Stimulated activated CD4-positive, alpha-beta T cell treated with anti-CD3 and anti-CD28 coated beads, Interleukin-12 subunit alpha, Interleukin-12 subunit beta, amount 100 ng/mL, for 24 hours (primary cell): ENCODE results near the gene GPX5.
A peak's percentile ranks its signal among the peaks of the same experiment; 100 is the strongest.
"Not testable (repeated sequence)": the region's sequence is repeated elsewhere in the genome, so short reads cannot be mapped to it uniquely, and the experiment has no call there.

Experiments used
- DNase-seq, 2 experiments: peaks; one replicate each; pipeline ENCODE4 v3.0.0-alpha.2; 2020; ENCODE audit warnings: low read depth in 2 of 2

The GPX5 gene

GRCh38 chr6:28512387-28512786 lies 13.3 kb upstream of the GPX5 start:
- DNase-seq, result not testable (repeated sequence)

GRCh38 chr6:28515676-28516075 lies 10.0 kb upstream of the GPX5 start, which contains the start of gene GPX6:
Gene GPX6, minus strand, starts transcription at chr6:28515793. Its CDS starts 50 bp downstream, at chr6:28515743.
- DNase-seq, result no peak

- DNase-seq, result no peak
These were observed 7.7 kb upstream of the GPX5 start for GRCh38 chr6:28517964-28518363.

- DNase-seq, result no peak
These were observed 3.0 kb upstream of the GPX5 start for GRCh38 chr6:28522594-28523240.

DNA sequence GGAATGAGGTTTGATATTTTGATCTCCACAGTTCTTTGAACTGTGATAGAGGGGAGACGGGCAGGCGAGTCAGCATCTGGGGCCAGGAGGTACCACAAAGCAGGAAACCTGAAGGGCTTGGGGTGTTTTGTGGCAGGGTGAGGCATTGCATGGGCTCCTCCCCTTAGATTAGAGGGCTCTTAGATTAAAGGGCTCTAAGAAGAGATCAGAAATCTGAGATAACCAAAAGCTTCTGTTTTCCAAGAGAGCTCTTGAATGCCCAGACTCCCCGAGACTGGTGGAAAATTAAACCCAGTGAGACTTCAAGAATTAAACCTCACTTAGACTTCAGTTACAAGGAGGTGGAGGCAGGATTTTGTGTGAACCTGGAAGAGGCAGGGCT lies 2.4 kb upstream of the GPX5 start:
- peak in 1 of 2 experiments; percentile 3 for DNase-seq

GRCh38 chr6:28530777-28531176 lies 5.1 kb downstream of the GPX5 start:
- DNase-seq, result no peak

DNA sequence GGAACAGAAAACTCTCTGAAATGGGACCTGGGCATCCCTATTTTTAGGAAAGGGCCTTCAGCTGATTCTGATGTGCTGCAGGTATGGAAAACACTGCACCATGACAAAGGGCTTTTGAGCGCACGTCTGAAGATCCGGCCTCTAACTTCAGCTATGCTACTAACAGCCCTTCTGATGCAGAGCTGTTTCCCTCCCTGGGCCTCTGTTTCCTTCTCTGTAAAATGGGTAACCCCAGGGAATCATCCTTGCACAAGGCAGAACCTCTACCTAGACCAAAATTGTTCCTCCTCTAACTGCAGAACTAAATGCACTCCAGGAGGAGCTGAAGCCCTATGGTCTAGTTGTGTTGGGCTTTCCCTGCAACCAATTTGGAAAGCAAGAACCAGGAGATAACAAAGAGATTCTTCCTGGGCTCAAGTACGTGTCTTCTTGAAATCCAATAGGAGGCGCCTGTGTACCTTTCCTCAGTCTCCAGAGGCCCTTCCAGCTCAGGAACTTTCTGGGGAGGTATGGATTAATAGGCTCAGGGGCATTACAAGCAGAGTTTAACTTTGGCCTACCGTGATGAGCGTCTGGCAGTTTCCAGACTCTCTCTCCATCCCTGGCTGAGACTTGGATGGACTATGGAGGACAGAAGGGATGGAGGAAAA lies 5.9 kb downstream of the GPX5 start:
- DNase-seq, result no peak

GRCh38 chr6:28534306-28534705 lies 8.6 kb downstream of the GPX5 start:
- no peak for DNase-seq

- no peak for DNase-seq
These were observed 9.2 kb downstream of the GPX5 start for GRCh38 chr6:28534875-28535274.

GRCh38 chr6:28537065-28537464 lies 11.4 kb downstream of the GPX5 start:
- no peak for DNase-seq

DNA sequence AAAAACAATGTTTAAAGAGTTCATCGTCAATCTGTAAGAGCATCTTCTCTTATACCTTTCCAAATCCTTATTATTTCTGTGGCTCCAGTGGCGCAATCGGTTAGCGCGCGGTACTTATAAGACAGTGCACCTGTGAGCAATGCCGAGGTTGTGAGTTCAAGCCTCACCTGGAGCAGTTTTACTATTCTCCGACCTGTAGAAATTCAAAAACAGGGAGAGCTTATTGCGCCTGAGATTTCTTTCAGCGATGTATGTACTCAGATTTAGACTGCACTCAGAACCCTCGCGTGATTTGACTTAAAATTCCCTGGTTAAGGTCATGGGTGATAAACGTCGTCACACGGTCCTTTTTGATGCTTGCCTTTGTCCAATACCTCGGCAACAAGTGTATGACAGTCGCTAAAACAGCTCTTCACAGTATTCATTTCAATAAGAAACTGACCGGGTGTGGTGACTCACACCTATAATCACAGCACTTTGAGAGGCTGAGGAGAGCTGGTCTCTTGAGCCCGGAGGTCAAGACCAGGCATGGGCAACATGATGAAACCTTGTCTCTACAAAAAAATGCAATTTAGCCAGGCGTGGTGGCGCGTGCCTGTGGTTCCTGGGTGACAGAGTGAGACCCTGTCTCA lies 11.9 kb downstream of the GPX5 start:
- peak in 1 of 2 experiments; percentile 24 for DNase-seq

GRCh38 chr6:28541996-28542395 lies 16.3 kb downstream of the GPX5 start:
- no peak for DNase-seq

- peak in 1 of 2 experiments; percentile 41 for DNase-seq
These were observed 17.0 kb downstream of the GPX5 start for GRCh38 chr6:28542440-28543296.

DNA sequence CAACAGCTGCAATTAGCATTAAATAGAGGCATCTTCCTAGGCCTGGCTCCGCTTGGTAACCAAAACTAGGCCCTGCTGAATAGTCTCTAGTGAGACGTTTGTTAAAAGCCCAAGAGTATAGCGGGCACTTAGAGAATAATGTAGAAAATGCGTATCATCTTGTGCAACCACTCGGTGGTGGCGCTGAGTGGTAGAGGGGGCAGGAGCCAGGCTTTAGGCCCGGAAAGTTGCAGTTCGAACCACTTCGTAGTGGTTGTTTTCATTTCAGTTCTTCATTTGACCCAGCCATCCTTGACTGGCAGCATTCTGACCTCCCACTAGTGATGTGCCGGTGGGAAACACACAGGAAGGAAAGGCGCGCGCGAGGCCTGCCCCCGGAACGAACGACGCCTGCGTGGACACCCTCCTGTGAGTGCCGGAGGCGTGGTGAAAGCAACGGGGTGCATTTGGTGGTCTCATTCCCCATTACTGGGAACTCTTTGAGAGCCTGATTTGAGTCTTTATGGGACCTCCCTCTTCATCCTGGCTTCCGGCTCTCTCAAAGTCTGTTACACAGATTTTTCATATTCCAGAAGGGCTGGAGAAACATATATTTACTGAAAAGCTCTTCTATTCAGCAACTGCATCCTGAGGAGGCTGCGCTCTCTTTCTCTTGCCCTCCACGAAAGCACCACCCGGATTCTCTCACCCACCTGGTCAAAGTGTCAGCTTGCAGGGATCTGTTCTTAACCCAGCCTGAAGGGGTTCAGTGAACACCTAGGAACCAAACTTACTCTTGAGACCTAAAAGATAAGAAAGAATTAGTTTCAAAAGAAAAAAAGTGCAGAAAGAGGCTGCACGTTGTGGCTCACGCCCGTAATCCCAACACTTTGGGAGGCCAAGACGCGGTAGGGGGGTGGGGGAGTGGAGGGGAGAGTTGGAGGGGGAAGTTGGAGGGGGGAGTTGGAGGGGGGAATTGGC lies 18.2 kb downstream of the GPX5 start:
- DNase-seq, result peak in 1 of 2 experiments; percentile 15

GRCh38 chr6:28545955-28546354 lies 20.3 kb downstream of the GPX5 start:
- DNase-seq, result no peak

DNA sequence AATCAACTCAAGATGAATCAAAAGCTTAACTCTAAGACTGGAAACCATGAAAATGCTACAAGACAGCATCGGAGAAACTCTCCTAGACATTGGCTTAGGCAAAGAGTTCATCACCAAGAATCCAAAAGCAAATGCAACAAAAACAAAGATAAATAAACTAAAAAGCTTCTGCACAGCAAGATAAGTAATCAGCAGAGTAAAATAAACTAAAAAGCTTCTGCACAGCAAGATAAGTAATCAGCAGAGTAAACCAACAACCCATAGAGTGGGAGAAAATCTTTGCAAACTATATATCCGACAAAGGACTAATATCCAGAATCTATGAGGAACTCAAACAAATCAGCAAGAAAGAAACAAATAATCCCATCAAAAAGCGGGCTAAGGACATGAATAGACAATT lies 21.3 kb downstream of the GPX5 start:
- DNase-seq, result not testable (repeated sequence)

DNA sequence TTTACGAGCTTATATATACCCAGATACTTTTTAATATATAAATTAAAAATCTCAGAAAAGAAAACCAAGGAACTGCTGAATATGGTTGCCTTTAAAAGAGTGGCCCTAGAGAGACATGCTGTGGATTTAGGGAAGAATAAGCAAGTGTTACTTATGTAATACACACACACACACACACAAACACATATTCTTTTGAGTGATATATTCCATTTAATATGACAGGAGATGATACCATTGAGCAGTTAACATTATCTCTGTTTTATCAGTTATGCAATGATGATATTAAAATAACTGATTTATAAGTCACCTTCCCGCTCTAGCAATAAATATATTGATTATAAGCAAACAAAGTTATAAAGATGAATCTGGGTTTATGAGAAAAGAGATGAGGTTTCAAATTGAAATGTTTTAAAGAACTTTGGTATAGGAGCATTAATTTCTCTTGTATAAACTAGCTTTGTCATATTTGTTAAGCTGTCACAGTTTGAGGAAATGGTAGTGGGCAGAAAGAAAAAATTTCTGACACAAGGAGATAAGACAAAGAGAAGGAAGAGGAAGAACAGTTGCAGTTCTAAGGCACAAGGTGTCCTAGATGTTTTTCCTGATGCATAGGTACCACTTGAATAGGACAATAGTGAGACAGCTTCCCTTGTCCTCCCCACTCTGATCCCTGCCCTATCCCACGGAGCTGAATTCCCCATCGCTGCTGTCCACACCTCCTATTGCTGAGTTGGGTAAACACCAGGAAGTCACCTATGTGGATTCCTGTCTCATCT lies 26.4 kb downstream of the GPX5 start:
- DNase-seq, result no peak

DNA sequence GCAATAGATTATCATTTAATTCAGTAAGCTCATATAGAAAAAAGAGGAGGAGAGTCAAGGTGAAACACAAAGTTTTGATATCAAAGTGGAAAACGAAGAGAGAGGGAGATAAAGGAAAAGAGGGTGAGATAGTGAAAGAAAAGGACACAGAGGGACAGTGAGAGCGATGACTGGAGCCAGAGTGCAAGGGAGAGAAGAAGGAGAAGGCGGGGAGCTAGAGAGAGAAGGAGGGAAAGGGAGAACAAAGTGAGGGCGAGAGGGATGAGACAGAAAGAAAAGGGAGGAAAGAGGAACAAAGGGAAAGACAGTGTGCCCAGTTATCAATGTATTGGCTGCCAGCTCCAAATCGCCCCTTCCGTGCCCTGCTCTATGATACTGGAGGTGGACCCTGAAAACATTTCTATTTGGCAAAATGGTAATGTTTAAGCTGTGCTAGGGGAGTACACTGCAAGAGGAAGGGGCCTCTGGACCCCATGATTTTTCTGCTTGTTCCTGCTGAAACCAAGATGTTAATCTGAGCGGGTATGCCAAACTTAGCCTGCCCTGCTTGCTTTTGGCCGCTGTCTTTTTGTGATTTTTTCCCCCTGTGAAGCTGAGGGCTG lies 27.8 kb downstream of the GPX5 start:
- DNase-seq, result no peak

DNA sequence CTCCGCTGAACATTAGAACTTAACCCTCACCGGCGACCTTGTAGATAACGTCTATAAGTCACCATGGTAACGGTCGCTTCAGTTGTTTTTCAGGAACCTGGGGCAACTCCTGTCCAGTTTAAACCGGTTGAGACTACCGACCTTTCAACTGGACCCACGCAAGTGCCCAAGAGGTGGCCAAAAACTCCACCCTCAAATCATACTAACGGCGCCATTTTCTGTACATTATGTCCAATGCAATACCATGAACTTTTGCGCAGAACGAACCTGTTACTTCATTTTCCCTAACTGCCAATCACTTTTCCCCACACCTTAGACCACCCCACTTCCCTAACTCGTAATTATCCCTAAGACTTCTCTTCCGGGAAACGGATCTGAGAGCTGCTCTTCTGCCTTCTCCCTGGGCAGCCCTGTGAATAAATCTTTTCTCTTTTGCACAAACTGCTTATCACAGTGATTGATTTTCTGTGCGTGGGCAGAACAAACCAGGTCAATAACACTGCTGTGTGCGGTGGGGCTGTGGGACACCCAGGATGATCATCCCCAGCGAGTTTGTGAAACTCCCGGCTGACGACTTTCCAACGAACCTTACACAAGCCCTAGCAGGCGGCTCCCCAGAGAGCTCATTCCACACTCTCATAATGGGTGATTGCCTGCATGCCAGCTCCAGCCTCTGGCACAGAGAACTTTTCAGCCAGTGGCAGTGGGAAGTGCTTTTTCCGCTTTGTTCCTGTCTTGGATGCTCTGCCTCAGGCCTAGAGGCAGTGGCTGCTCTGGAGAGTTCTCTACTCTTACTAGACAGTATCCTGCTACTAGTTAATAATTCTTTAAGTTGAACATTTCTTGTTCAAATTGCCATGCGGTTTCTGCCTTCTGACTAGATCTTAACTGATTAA lies 28.6 kb downstream of the GPX5 start:
- DNase-seq, result no peak
